Nephron progenitor cell (in vitro differentiated cells): ENCODE data around the gene IL31.
A peak's percentile ranks its signal among the peaks of the same experiment; 100 is the strongest.

Experiments
- DNase-seq: peaks from one replicate; pipeline ENCODE4 v3.0.0; 2021
- H3K27ac Mint-ChIP-seq: 2 replicates; pipeline ENCODE4 v1.8.0; 2021; ENCODE audit warnings: mild to moderate bottlenecking, moderate library complexity, mixed read lengths
- H3K27me3 Mint-ChIP-seq: 2 replicates; pipeline ENCODE4 v1.8.0; 2021; ENCODE audit warnings: mild to moderate bottlenecking, low read depth, mixed read lengths; ENCODE audit not compliant: poor library complexity
- H3K36me3 Mint-ChIP-seq: 2 replicates; pipeline ENCODE4 v1.8.0; 2021; ENCODE audit warnings: low read depth, mixed read lengths
- H3K4me1 Mint-ChIP-seq: 2 replicates; pipeline ENCODE4 v1.8.0; 2021; ENCODE audit warnings: mixed read lengths
- H3K4me3 Mint-ChIP-seq: 2 replicates; pipeline ENCODE4 v1.8.0; 2021; ENCODE audit warnings: mild to moderate bottlenecking, moderate library complexity, mixed read lengths
- H3K9me3 Mint-ChIP-seq: 2 replicates; pipeline ENCODE4 v1.8.0; 2021; ENCODE audit warnings: mild to moderate bottlenecking, moderate library complexity, mixed read lengths
- TF ChIP-seq, protein P1 (sequence below): fragments of 200-600 bp; sonication (generic); IDR thresholded peaks from 2 replicates; pipeline ENCODE4 v1.5.0; 2021; ENCODE audit warnings: antibody characterized with exemption

The IL31 gene

DNA sequence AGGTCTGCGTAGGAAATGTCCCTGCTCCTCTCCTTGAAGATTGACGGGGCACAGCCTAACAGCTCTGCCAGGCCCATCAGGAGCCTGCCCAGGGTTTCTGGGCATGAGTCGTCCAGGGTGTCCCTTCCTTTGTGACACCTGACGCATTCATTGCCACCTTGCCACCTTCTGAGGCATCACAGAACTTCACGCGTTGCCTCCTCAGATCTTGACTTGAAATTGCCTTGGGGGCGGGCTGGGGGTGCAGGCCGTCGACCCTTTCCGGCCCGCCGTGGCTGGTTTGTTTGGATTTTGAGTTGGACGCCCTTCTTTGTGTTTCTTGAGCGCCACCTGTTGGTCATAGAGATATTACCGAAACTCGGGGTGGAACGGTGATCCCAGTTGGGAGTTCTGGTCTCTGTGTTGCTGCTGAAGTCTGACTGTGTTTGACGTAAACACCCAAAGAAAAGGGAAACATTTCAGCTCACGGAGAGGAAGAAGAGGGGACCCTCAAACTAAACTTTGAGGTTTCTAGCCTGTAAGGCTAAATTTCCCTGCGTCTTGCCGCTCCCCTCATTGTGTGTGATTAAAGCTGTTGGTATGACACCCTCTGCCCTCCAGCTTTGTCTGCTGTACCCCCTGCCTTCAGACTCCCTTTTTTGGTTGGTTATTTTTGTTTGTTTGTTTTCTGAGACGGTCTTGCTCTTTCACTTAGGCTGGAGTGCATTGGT lies 50.8 kb downstream of the IL31 start:
- peak; percentile 85 for DNase-seq
- Mint-ChIP-seq H3K9me3 (no peaks in the 10 kb centered on the region), H3K4me1 (peaks cover 31% of the 10 kb centered on the region), H3K4me3 (peak overlapping the region; percentile 32), H3K27me3 (peaks cover 4% of the 10 kb centered on the region), H3K36me3 (peaks cover 5% of the 10 kb centered on the region), H3K27ac (peak overlapping the region; percentile 72)
- TF ChIP-seq, protein P1, sequence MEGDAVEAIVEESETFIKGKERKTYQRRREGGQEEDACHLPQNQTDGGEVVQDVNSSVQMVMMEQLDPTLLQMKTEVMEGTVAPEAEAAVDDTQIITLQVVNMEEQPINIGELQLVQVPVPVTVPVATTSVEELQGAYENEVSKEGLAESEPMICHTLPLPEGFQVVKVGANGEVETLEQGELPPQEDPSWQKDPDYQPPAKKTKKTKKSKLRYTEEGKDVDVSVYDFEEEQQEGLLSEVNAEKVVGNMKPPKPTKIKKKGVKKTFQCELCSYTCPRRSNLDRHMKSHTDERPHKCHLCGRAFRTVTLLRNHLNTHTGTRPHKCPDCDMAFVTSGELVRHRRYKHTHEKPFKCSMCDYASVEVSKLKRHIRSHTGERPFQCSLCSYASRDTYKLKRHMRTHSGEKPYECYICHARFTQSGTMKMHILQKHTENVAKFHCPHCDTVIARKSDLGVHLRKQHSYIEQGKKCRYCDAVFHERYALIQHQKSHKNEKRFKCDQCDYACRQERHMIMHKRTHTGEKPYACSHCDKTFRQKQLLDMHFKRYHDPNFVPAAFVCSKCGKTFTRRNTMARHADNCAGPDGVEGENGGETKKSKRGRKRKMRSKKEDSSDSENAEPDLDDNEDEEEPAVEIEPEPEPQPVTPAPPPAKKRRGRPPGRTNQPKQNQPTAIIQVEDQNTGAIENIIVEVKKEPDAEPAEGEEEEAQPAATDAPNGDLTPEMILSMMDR = peak; percentile 71
